GM12864 (cell line): Measurements from ENCODE around the gene TMEM37.

Experiments
- DNase-seq: peaks from one replicate; pipeline ENCODE4 v3.0.0-alpha.2; 2011; ENCODE audit warnings: low read depth
- H3K4me3 ChIP-seq: 2 replicates; pipeline ENCODE4 v1.5.1; 2011; ENCODE audit warnings: mild to moderate bottlenecking, low read depth, low read length, control low read depth
- CTCF ChIP-seq: IDR thresholded peaks from 2 replicates; pipeline ENCODE4 v1.5.1; 2011; ENCODE audit warnings: low read depth, mild to moderate bottlenecking, moderate library complexity, low read length, control low read depth, inconsistent platforms; ENCODE audit errors: missing control alignments

TMEM37 gene

GRCh38 chr2:119439574-119440500, 8.2 kb downstream of the TMEM37 start:
- TF ChIP-seq CTCF, result no peak
- no peak overlapping the region for H3K4me3 ChIP-seq
- no peak for DNase-seq

GRCh38 chr2:119440501-119440870, 8.8 kb downstream of the TMEM37 start:
- no peak overlapping the region for H3K4me3 ChIP-seq

DNA sequence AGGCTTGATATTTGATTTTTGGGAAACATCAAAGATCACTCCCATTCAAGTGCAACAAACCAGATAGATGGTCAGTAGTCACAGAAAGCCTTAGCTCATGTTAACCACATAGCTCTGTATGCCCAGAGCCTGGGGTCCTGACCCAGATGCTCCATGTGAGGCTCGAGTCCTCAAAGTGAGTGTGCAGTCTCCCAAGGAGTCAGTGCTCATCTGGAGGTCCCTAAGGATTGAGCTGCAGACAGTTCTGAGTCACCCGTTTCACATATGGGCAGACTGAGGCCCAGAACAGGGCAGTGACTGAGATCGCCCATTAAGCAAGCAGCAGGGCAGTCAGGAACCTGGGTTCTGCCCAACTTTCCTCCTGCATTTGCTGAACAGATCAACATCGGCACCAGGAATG, 9.2 kb downstream of the TMEM37 start:
- TF ChIP-seq CTCF, result no peak
- DNase-seq, result no peak
- no peak overlapping the region for H3K4me3 ChIP-seq

More at GRCh38 chr2:119440501-119440870, 8.8 kb downstream of the TMEM37 start:
- no peak for TF ChIP-seq CTCF
- no peak for DNase-seq

- no peak overlapping the region for H3K4me3 ChIP-seq
- no peak for TF ChIP-seq CTCF
- DNase-seq, result no peak
Measured at GRCh38 chr2:119441376-119442225, 9.9 kb downstream of the TMEM37 start.

DNA sequence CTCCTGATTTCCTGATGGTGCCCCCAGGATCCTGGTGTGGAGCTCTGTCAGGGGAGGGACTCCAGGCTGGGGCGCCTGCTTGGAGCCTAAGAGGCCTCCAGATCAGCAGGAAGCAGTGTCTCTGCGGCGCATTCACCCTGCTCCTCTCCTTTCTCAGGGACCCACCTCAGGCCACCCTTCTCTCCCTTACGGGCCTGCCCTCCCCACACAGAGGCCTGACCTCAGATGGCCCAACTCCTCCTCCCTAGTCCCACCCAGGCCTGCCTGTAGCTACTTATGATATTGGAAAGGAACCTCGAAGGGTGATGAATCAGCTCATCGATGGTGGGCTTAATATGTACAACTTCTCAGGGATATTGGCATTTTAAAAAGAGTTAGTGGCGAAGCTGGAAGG, 10.6 kb downstream of the TMEM37 start:
- no peak overlapping the region for H3K4me3 ChIP-seq
- no peak for DNase-seq
- no peak for TF ChIP-seq CTCF

DNA sequence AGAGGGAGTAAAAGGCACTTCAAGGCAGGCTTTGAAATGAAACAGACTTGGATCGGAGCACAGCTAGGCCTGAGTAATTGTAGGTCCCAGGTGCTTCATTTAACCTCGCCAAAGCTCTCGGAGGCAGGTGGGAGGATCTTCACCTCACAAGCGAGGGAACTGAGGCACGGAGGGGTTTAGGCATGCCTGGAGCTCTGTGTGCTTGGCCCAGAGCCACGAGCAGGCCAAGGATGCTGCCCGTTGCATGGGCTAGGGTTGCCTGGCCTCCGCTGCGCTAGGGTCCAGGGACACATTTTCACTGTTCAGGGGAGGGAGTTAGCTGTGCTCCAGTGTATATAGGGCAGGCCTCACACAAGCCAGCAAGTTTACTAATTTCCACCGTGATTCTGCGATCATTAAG, 11.2 kb downstream of the TMEM37 start:
- TF ChIP-seq CTCF, result no peak
- no peak for DNase-seq
- H3K4me3 ChIP-seq, result no peak overlapping the region
